ENCODE data around the gene GALNTL6.

GRCh38 chr4:172578712-172579111 lies 765.5 kb downstream of the GALNTL6 start:
- TF ChIP-seq, protein P1, sequence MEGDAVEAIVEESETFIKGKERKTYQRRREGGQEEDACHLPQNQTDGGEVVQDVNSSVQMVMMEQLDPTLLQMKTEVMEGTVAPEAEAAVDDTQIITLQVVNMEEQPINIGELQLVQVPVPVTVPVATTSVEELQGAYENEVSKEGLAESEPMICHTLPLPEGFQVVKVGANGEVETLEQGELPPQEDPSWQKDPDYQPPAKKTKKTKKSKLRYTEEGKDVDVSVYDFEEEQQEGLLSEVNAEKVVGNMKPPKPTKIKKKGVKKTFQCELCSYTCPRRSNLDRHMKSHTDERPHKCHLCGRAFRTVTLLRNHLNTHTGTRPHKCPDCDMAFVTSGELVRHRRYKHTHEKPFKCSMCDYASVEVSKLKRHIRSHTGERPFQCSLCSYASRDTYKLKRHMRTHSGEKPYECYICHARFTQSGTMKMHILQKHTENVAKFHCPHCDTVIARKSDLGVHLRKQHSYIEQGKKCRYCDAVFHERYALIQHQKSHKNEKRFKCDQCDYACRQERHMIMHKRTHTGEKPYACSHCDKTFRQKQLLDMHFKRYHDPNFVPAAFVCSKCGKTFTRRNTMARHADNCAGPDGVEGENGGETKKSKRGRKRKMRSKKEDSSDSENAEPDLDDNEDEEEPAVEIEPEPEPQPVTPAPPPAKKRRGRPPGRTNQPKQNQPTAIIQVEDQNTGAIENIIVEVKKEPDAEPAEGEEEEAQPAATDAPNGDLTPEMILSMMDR (IDR thresholded peaks at IDR 0.05): no peak
- no peak for TF ChIP-seq EZH2 (IDR thresholded peaks at IDR 0.05; ENCODE audit: borderline replicate concordance, insufficient read depth, low read depth, low read length, poor library complexity, severe bottlenecking)
